CD4-positive, alpha-beta T cell (primary cell): ENCODE measurements around the gene ERC2. TPM values are rescaled to one million over a fixed set of nuclear protein-coding genes. Genes with fewer than 3 reads are reported as not detected.

Experiments used
- ATAC-seq: fragments of 200-7000 bp; cut with Tn5 transposase; one replicate; pipeline ENCODE4 v1.10.0; 2022; ENCODE audit warnings: mild to moderate bottlenecking; ENCODE audit not compliant: poor library complexity
- CTCF ChIA-PET: fragments of 350-600 bp; sonication (Branson Sonifier 250); formaldehyde crosslinking; loops from one replicate; lab custom pipeline; 2021; ENCODE audit warnings: antibody characterized with exemption, inconsistent platforms; lab: Charles Lee
- POLR2A ChIA-PET: fragments of 350-600 bp; sonication (Branson Sonifier 250); formaldehyde crosslinking; loops from one replicate; lab custom pipeline; 2021; ENCODE audit warnings: antibody characterized with exemption, inconsistent platforms; lab: Charles Lee
- DNase-seq, 14 experiments: peaks; one replicate each; pipeline ENCODE4 v3.0.0-alpha.2; 2013 to 2020; ENCODE audit warnings: mixed read lengths in 2 of 14
- H3K27ac ChIP-seq, 2 donors: one replicate each; pipeline versions ENCODE4 v1.5.1 to v1.7.0; 2013; ENCODE audit warnings: low read length in 2 of 2, low read depth in 1 of 2, mild to moderate bottlenecking in 1 of 2
- H3K27me3 ChIP-seq, 2 experiments: 1 replicate in 1 of 2; 2 replicates in 1 of 2; pipeline versions ENCODE4 v1.6.1 to v1.7.0; 2013; ENCODE audit warnings: low read length in 2 of 2, control low read depth in 1 of 2, mild to moderate bottlenecking in 1 of 2, moderate library complexity in 1 of 2; ENCODE audit not compliant: insufficient read depth in 2 of 2, control insufficient read depth in 1 of 2
- H3K36me3 ChIP-seq: one replicate; pipeline ENCODE4 v1.6.1; 2013; ENCODE audit warnings: low read length, control low read depth; ENCODE audit not compliant: insufficient read depth
- H3K4me1 ChIP-seq: one replicate; pipeline ENCODE4 v1.6.1; 2013; ENCODE audit warnings: low read length, control low read depth; ENCODE audit not compliant: insufficient read depth
- H3K4me3 ChIP-seq: one replicate; pipeline ENCODE4 v1.5.1; 2013; ENCODE audit warnings: mild to moderate bottlenecking, low read length, moderate library complexity
- H3K9me3 ChIP-seq, 2 experiments: 1 replicate in 1 of 2; 2 replicates in 1 of 2; pipeline versions ENCODE4 v1.6.1 to v1.7.0; 2013; ENCODE audit warnings: low read length in 2 of 2, mild to moderate bottlenecking in 2 of 2, control low read depth in 1 of 2, moderate library complexity in 1 of 2; ENCODE audit not compliant: control insufficient read depth in 1 of 2, insufficient read depth in 1 of 2
- H3K27ac Mint-ChIP-seq: one replicate; pipeline ENCODE4 v1.8.0; 2020; ENCODE audit warnings: mixed read lengths
- H3K27me3 Mint-ChIP-seq: one replicate; pipeline ENCODE4 v1.8.0; 2021; ENCODE audit warnings: mixed read lengths
- H3K36me3 Mint-ChIP-seq: one replicate; pipeline ENCODE4 v1.8.0; 2021; ENCODE audit warnings: low read depth, mixed read lengths
- H3K4me1 Mint-ChIP-seq: one replicate; pipeline ENCODE4 v1.8.0; 2021; ENCODE audit warnings: low read depth, mixed read lengths
- H3K4me3 Mint-ChIP-seq: one replicate; pipeline ENCODE4 v1.8.0; 2020; ENCODE audit warnings: mild to moderate bottlenecking, mixed read lengths
- H3K9me3 Mint-ChIP-seq: one replicate; pipeline ENCODE4 v1.8.0; 2020; ENCODE audit warnings: mixed read lengths
- intact Hi-C, 2 experiments: fragments of 100-400 bp; cut with DNase I in 1 of 2; cut with micrococcal nuclease in 1 of 2; formaldehyde crosslinking; loops; one replicate each; pipeline versions ENCODE4 v1.15.1 to v1.9.0; 2023 to 2025; cut with DNase I, micrococcal nuclease
- total RNA-seq, 174 experiments: library from RNA in 2 of 174; stranded (reverse) in 2 of 174; gene quantifications; one replicate each; pipeline ENCODE4 v1.2.3 and lab custom pipeline; 2021 to 2026
- TF ChIP-seq, protein P1 (sequence below): fragments of 200-600 bp; IDR thresholded peaks from one replicate; pipeline ENCODE4 v1.8.0; 2022; ENCODE audit warnings: antibody characterized with exemption, mild to moderate bottlenecking

The ERC2 gene
- total RNA-seq, 2 experiments from 2014 or later, result not detected

DNA sequence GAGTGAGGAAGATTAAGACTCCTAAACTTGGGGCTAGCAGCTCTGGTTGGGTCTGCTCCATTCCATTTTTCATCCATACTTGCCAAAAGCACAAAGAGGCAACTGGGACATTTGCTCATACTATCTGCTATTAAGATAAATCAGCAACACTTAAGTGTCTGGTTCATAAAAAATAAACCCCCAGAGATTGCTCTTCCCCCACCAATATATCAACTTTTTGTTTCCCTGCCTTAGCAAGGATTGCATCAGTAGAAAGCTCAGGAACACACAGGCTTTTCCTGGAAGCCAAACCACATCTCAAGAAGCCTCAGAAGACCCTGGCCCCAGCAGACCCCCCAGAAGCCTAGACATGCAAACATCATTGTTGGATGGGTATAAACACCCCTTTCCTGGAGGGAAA is 748.8 kb downstream of the ERC2 start:
- H3K9me3 Mint-ChIP-seq, result peaks cover 2% of the 10 kb centered on the region
- CTCF ChIA-PET, result no interaction called here
- no peaks in the 10 kb centered on the region for H3K36me3 Mint-ChIP-seq

DNA sequence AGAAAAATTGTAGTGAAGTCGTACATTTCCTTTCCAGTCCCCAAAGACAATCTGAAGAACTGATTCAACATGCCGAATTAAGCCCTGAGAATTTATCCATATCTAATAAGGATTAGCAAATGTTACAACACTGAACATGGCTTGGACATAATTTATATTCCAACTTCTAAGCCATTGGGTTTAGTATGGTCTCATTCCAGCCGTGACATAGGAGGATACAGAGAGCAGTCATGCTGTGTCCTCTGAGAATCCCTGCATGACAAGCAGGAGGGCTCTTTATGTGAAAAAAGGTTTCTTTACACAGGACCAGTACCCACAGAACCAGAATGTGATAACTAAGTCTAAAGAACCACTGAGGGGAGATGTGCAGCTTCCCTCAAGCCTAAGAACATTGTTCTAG is 749.3 kb downstream of the ERC2 start:
- intact Hi-C loops, result no loop called here
- TF ChIP-seq, protein P1, sequence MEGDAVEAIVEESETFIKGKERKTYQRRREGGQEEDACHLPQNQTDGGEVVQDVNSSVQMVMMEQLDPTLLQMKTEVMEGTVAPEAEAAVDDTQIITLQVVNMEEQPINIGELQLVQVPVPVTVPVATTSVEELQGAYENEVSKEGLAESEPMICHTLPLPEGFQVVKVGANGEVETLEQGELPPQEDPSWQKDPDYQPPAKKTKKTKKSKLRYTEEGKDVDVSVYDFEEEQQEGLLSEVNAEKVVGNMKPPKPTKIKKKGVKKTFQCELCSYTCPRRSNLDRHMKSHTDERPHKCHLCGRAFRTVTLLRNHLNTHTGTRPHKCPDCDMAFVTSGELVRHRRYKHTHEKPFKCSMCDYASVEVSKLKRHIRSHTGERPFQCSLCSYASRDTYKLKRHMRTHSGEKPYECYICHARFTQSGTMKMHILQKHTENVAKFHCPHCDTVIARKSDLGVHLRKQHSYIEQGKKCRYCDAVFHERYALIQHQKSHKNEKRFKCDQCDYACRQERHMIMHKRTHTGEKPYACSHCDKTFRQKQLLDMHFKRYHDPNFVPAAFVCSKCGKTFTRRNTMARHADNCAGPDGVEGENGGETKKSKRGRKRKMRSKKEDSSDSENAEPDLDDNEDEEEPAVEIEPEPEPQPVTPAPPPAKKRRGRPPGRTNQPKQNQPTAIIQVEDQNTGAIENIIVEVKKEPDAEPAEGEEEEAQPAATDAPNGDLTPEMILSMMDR, result no peak
- H3K4me3 ChIP-seq, result no peak overlapping the region
- Mint-ChIP-seq H3K27ac (no peak overlapping the region), H3K27me3 (peaks cover 25% of the 10 kb centered on the region), H3K4me1 (no peaks in the 10 kb centered on the region), H3K4me3 (no peak overlapping the region), H3K36me3 (no peaks in the 10 kb centered on the region), H3K9me3 (peaks cover 2% of the 10 kb centered on the region)
- H3K9me3 ChIP-seq, result no peaks in the 10 kb centered on the region
- H3K27ac ChIP-seq, result no peak overlapping the region
- no peak for DNase-seq
- H3K27me3 ChIP-seq, result no peaks in the 10 kb centered on the region
- ChIA-PET CTCF (no interaction called here), POLR2A (no interaction called here)
- no peaks in the 10 kb centered on the region for H3K36me3 ChIP-seq
- no peak for ATAC-seq
- no peaks in the 10 kb centered on the region for H3K4me1 ChIP-seq

More for the DNA sequence above, 748.8 kb downstream of the ERC2 start:
- intact Hi-C loops, result no loop called here
- H3K4me1 ChIP-seq, result no peaks in the 10 kb centered on the region
- H3K4me1 Mint-ChIP-seq, result no peaks in the 10 kb centered on the region
- no peak overlapping the region for H3K4me3 ChIP-seq
- H3K9me3 ChIP-seq, result no peaks in the 10 kb centered on the region
- H3K36me3 ChIP-seq, result no peaks in the 10 kb centered on the region
- DNase-seq, result no peak
- POLR2A ChIA-PET, result no interaction called here
- H3K27me3 Mint-ChIP-seq, result peaks cover 26% of the 10 kb centered on the region
- H3K27me3 ChIP-seq, result no peaks in the 10 kb centered on the region
- H3K27ac ChIP-seq, result no peak overlapping the region
- H3K27ac Mint-ChIP-seq, result no peak overlapping the region
- TF ChIP-seq, protein P1, result no peak
- ATAC-seq, result no peak
- no peak overlapping the region for H3K4me3 Mint-ChIP-seq

DNA sequence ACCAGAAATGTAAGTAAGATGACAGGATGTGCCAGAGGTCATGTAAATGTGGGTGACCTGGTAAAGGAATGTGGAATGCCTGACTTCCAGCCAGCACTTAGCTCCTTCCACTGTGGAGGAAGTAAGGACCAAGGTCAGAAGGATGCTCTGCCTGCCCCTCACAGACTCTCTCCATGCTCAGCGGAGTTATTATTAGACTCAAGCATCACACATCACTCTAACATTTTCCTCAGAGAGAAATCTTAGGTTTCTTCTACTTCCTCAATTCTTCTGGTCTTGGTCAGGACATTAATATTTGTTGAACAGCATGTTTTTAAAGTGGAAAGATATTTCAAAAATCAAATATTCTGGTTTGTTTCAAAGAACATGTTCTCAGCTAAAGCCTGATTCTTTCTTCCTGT is 749.7 kb downstream of the ERC2 start:
- intact Hi-C loops, result no loop called here
- TF ChIP-seq, protein P1, result no peak
- Mint-ChIP-seq H3K9me3 (peaks cover 2% of the 10 kb centered on the region), H3K27me3 (peaks cover 24% of the 10 kb centered on the region), H3K4me3 (no peak overlapping the region), H3K36me3 (no peaks in the 10 kb centered on the region), H3K4me1 (no peaks in the 10 kb centered on the region), H3K27ac (no peak overlapping the region)
- H3K36me3 ChIP-seq, result no peaks in the 10 kb centered on the region
- H3K4me1 ChIP-seq, result no peaks in the 10 kb centered on the region
- POLR2A ChIA-PET, result no interaction called here
- no peaks in the 10 kb centered on the region for H3K9me3 ChIP-seq
- CTCF ChIA-PET, result no interaction called here
- no peaks in the 10 kb centered on the region for H3K27me3 ChIP-seq
- H3K27ac ChIP-seq, result no peak overlapping the region
- H3K4me3 ChIP-seq, result no peak overlapping the region
- DNase-seq (no peak), ATAC-seq (no peak)
